KMS-11 (cell line): ENCODE results near the gene RPL37.

Experiments used
- H2AFZ ChIP-seq: fragments of 200-600 bp; sonication (generic); 2 replicates; pipeline ENCODE4 v1.6.1; 2016; ENCODE audit warnings: antibody characterized with exemption, mixed run types, low read depth
- H3K27ac ChIP-seq: fragments of 200-600 bp; sonication (generic); 2 replicates; pipeline ENCODE4 v1.6.1; 2016; ENCODE audit warnings: mild to moderate bottlenecking, mixed run types
- H3K27me3 ChIP-seq: fragments of 200-600 bp; sonication (generic); 2 replicates; pipeline ENCODE4 v1.6.1; 2017; ENCODE audit warnings: mild to moderate bottlenecking, low read depth, mixed run types, moderate library complexity; ENCODE audit not compliant: insufficient read depth
- H3K36me3 ChIP-seq: fragments of 200-600 bp; sonication (generic); 2 replicates; pipeline ENCODE4 v1.6.1; 2017; ENCODE audit warnings: mild to moderate bottlenecking, mixed run types; ENCODE audit not compliant: insufficient read depth
- H3K4me1 ChIP-seq: fragments of 200-600 bp; sonication (generic); 2 replicates; pipeline ENCODE4 v1.6.1; 2016; ENCODE audit warnings: mild to moderate bottlenecking, low read depth, mixed run types; ENCODE audit not compliant: poor library complexity, severe bottlenecking
- H3K4me2 ChIP-seq: fragments of 200-600 bp; sonication (generic); 2 replicates; pipeline ENCODE4 v1.7.0; 2016; ENCODE audit warnings: mild to moderate bottlenecking, mixed run types
- H3K4me3 ChIP-seq: fragments of 200-600 bp; sonication (generic); IDR thresholded peaks from 2 replicates; pipeline ENCODE4 v1.6.1; 2017; ENCODE audit warnings: low read depth, low read length, mixed read lengths; ENCODE audit not compliant: insufficient read depth
- H3K79me2 ChIP-seq: fragments of 200-600 bp; sonication (generic); 2 replicates; pipeline ENCODE4 v1.6.1; 2016; ENCODE audit warnings: low read depth, mixed run types; ENCODE audit not compliant: insufficient read depth
- H3K9ac ChIP-seq: fragments of 200-600 bp; sonication (generic); 2 replicates; pipeline ENCODE4 v1.6.1; 2016; ENCODE audit warnings: mild to moderate bottlenecking, mixed run types
- H4K20me1 ChIP-seq: fragments of 200-600 bp; sonication (generic); 2 replicates; pipeline ENCODE4 v1.6.1; 2016; ENCODE audit warnings: mild to moderate bottlenecking, mixed run types; ENCODE audit not compliant: insufficient read depth
- TF ChIP-seq, protein P1 (sequence below): fragments of 200-600 bp; sonication (generic); conservative IDR thresholded peaks from 2 replicates; pipeline ENCODE4 v1.6.1; 2017; ENCODE audit warnings: low read depth, mild to moderate bottlenecking, antibody characterized with exemption, low read length, moderate library complexity, mixed read lengths

RPL37 gene

DNA sequence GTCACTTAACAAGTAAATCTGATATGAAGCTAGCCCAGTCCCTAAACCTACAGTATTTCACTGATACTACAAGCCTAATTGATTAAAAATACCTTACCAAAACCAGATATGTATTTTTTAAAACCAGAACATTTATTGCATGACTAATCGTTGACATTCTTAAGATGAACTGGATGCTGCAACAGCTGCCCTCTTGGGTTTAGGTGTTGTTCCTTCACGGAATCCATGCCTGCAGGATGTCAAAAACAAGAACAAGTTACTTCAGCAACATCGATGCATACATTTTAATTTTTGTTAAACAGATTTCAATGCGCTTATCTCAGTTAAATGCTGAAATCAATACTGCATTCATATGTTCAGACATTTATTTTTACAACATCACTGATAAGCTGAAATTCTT lies 2.7 kb downstream of the RPL37 start:
- Histone ChIP-seq H3K9ac (peak overlapping the region; percentile 11; the same call in 1 of the 2 replicates), H3K27me3 (no peaks in the 10 kb centered on the region), H2AFZ (no peak overlapping the region), H3K4me2 (peak overlapping the region; percentile 97), H3K4me3 (no peak overlapping the region), H3K27ac (peak overlapping the region; percentile 96; the same call in 1 of the 2 replicates), H3K36me3 (peaks cover 43% of the 10 kb centered on the region), H4K20me1 (peaks cover 39% of the 10 kb centered on the region), H3K79me2 (peaks cover 42% of the 10 kb centered on the region), H3K4me1 (peaks cover 38% of the 10 kb centered on the region)
- TF ChIP-seq, protein P1, sequence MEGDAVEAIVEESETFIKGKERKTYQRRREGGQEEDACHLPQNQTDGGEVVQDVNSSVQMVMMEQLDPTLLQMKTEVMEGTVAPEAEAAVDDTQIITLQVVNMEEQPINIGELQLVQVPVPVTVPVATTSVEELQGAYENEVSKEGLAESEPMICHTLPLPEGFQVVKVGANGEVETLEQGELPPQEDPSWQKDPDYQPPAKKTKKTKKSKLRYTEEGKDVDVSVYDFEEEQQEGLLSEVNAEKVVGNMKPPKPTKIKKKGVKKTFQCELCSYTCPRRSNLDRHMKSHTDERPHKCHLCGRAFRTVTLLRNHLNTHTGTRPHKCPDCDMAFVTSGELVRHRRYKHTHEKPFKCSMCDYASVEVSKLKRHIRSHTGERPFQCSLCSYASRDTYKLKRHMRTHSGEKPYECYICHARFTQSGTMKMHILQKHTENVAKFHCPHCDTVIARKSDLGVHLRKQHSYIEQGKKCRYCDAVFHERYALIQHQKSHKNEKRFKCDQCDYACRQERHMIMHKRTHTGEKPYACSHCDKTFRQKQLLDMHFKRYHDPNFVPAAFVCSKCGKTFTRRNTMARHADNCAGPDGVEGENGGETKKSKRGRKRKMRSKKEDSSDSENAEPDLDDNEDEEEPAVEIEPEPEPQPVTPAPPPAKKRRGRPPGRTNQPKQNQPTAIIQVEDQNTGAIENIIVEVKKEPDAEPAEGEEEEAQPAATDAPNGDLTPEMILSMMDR: no peak

DNA sequence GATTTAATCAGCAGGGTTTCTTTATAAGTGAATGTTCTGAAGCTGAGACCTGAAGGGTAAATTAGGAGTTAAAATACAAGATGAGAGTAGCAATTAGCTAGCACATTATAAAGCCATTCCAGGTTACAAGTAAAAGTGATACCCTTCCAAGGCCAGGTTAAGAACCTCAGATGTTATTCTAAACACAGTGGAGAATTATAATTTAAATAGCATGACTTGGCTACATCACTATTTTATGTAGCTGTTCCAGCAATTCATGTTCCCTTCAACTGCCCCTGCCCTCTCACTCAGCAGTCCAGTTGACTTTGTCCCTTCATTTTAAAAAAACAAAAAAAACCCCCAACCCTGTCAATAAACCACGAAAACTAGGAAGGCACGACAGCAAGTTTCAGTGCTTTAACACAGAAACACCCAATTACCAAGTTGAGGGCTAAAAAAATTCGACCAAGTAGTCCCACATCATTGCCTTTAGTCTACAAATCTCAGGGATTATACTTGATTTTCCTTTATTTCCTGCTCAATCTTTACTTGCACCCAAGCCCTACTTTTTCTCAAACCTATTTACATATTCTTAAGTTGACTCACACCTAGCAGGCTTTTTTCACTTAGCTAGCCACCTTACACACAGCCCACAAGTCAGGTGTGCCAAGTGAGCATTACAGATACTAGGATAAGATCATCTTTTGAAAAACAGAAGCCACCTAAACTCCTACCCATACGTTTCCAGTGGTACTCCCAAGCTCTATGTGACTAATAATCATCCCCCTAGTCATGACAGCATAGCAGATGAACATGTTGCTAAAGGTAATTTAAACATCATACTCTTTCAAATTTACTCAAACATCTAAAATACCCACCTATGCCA lies 3.4 kb downstream of the RPL37 start:
- H4K20me1 ChIP-seq: peaks cover 40% of the 10 kb centered on the region
- H3K4me3 ChIP-seq: no peak overlapping the region
- peak overlapping the region; percentile 97 for H3K4me2 ChIP-seq
- peak overlapping the region; percentile 96 for H3K27ac ChIP-seq
- TF ChIP-seq, protein P1: no peak
- no peak overlapping the region for H2AFZ ChIP-seq
- peaks cover 42% of the 10 kb centered on the region for H3K79me2 ChIP-seq
- peak overlapping the region; percentile 11; the same call in 1 of the 2 replicates for H3K9ac ChIP-seq
- H3K27me3 ChIP-seq: no peaks in the 10 kb centered on the region
- H3K36me3 ChIP-seq: peaks cover 43% of the 10 kb centered on the region
- H3K4me1 ChIP-seq: peaks cover 38% of the 10 kb centered on the region

DNA sequence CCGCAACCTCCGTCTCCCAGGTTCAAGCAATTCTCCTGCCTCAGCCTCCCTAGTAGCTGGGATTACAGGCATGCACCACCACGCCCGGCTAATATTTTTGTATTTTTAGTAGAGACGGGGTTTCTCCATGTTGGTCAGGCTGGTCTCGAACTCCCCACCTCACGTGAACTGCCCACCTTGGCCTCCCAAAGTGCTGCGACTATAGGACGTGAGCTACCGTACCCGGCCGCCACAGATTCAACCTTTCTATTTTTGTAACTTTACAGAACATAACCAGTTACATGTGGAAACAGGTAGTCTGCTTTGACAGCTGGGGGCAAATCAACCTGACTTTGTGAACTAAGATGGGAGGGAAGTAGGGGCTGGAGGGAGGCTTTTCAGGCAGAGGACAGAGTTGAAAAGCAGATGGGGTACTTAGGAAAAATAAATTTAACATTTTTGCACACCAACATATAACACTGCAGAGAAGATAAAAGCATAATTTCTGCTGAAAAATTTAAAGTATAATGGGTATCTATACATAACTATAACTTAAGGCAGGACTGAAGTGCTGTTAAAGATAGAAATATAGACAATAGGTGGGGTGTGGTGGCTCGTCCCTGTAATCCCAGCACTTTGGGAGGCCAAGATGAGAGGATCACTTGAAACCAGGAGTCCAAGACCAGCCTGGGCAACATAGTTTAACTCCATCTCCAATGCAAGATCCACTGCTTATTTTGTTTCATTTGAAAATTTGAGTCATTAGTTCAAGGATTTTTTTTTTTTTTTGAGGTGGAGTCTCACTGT lies 5.1 kb downstream of the RPL37 start:
- Histone ChIP-seq H2AFZ (no peak overlapping the region), H3K4me1 (peaks cover 34% of the 10 kb centered on the region), H4K20me1 (peaks cover 40% of the 10 kb centered on the region), H3K27me3 (no peaks in the 10 kb centered on the region), H3K4me2 (no peak overlapping the region), H3K4me3 (no peak overlapping the region), H3K27ac (no peak overlapping the region), H3K36me3 (peaks cover 43% of the 10 kb centered on the region), H3K9ac (no peak overlapping the region), H3K79me2 (peaks cover 40% of the 10 kb centered on the region)
- TF ChIP-seq, protein P1: no peak

DNA sequence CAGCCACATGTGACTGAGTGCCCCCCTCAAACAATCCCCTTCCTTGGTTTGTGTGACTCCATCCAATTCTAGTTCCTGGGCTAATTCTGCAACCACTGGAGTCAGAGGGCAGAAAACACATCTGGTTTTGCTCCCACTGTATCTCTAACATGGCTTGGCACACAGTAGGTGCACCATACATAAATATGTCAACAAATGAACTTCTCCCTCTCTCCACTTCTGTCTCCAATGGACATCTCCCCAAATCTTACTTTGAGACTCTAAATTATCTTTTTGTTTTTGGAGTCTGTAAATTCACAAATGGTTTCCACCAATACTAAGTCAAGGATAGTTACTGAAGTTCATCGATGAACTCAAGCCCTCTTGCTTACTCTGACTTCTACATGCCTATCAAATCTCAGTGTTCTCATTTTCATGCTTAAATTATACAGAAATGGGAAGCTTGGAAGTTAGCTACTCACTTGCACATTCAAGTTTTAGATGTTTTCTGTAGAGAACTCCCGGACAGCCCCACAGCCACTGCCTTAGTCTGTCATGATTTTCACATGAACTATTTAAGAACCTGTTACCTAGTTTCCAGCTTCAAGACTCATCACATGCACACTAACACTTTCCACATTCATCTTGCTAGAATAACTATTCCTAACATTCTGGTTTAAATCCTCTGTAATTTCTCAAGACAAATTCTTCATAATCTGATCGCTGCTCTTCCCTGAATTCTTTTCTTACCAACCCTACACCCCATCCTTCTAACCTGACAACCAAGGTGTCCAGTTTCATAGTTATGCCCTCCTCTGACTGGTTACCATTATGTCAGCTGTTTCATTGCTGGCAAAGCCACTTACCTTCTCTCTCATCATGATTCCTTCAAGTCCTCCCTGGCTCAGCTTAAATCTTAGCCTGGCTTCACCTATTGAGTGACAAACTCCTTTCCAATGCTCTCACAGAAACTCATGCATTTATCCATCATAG lies 6.0 kb downstream of the RPL37 start:
- peaks cover 34% of the 10 kb centered on the region for H3K36me3 ChIP-seq
- H3K27ac ChIP-seq: no peak overlapping the region
- peaks cover 31% of the 10 kb centered on the region for H3K79me2 ChIP-seq
- H3K27me3 ChIP-seq: no peaks in the 10 kb centered on the region
- H3K9ac ChIP-seq: no peak overlapping the region
- no peak overlapping the region for H3K4me3 ChIP-seq
- no peak overlapping the region for H2AFZ ChIP-seq
- peaks cover 34% of the 10 kb centered on the region for H3K4me1 ChIP-seq
- TF ChIP-seq, protein P1: no peak
- peaks cover 40% of the 10 kb centered on the region for H4K20me1 ChIP-seq
- H3K4me2 ChIP-seq: no peak overlapping the region
